HepG2 (cell line): Measurements from ENCODE around the gene LTA. TPM values are rescaled to one million over a fixed set of nuclear protein-coding genes. Genes with fewer than 3 reads are reported as not detected.

Experiments used
- ATAC-seq: fragments of 200-7000 bp; cut with Tn5 transposase; 3 replicates; pipeline ENCODE4 v1.9.1; 2020; ENCODE audit warnings: mild to moderate bottlenecking, moderate library complexity
- BruUV-seq: library from RNA; stranded (reverse); fragments of 400-500 nt; replicated peaks from 2 replicates; lab custom pipeline; 2021; lab: Mats Ljungman, UMichigan
- CTCF ChIA-PET: fragments of 300-600 bp; formaldehyde crosslinking; extraction: SDS; loops from one replicate; lab custom pipeline; 2021; ENCODE audit warnings: low total read pairs, inconsistent platforms, low intra/inter-chr PET ratio; lab: Yijun Ruan, JAX
- POLR2A ChIA-PET: fragments of 350-600 bp; sonication (Branson Sonifier 250); formaldehyde crosslinking; loops from one replicate; lab custom pipeline; 2020; ENCODE audit warnings: antibody characterized with exemption, inconsistent platforms; lab: Yijun Ruan, JAX
- DNase-seq: peaks from one replicate; pipeline ENCODE4 v3.0.0-alpha.2; 2015; ENCODE audit warnings: low spot score
- FAIRE-seq: peaks from 3 replicates; lab custom pipeline; 2011; peaks lifted over from hg19 to GRCh38; lab: Jason Lieb, UNC
- H2AFZ ChIP-seq: one replicate; pipeline ENCODE4 v1.6.1; 2011; ENCODE audit warnings: low read length, inconsistent platforms
- H3K27ac ChIP-seq: fragments of 300-600 bp; 3 replicates; pipeline ENCODE4 v1.8.0; 2011; ENCODE audit warnings: mixed run types, mild to moderate bottlenecking, mixed read lengths, low read length, inconsistent platforms; ENCODE audit not compliant: insufficient read depth; ENCODE audit errors: extremely low read length
- H3K27me3 ChIP-seq, 2 experiments: fragments of 200-600 bp in 1 of 2; 2 replicates in 1 of 2; 3 replicates in 1 of 2; pipeline versions ENCODE4 v1.6.0 to v1.8.0; 2011; ENCODE audit warnings: low read length in 2 of 2, mild to moderate bottlenecking in 2 of 2, moderate library complexity in 2 of 2, inconsistent platforms in 1 of 2; ENCODE audit not compliant: insufficient read depth in 2 of 2, control insufficient read depth in 1 of 2
- H3K36me3 ChIP-seq, 2 experiments: fragments of 200-600 bp in 1 of 2; replicated peaks in 1 of 2; 2 replicates in 1 of 2; 3 replicates in 1 of 2; pipeline versions ENCODE4 v1.5.1 to v1.8.0; 2011; ENCODE audit warnings: low read length in 2 of 2, inconsistent platforms in 1 of 2; ENCODE audit not compliant: insufficient read depth in 2 of 2, control insufficient read depth in 1 of 2
- H3K4me1 ChIP-seq: 2 replicates; pipeline ENCODE4 v1.5.1; 2012; ENCODE audit warnings: low read length, inconsistent platforms; ENCODE audit not compliant: insufficient read depth
- H3K4me2 ChIP-seq: 2 replicates; pipeline ENCODE4 v1.6.0; 2011; ENCODE audit warnings: low read depth, low read length, inconsistent platforms
- H3K4me3 ChIP-seq, 3 experiments: fragments of 200-600 bp in 1 of 3; sonication (generic), shearing (Covaris generic) in 1 of 3; replicated peaks in 1 of 3; 2 replicates each; pipeline ENCODE4 v1.5.1; 2011 to 2016; ENCODE audit warnings: low read length in 3 of 3, inconsistent platforms in 2 of 3, low read depth in 2 of 3, mild to moderate bottlenecking in 2 of 3, control low read depth in 1 of 3, mixed read lengths in 1 of 3; ENCODE audit not compliant: insufficient read depth in 1 of 3
- H3K79me2 ChIP-seq: one replicate; pipeline ENCODE4 v1.6.1; 2011; ENCODE audit warnings: low read length, inconsistent platforms; ENCODE audit not compliant: insufficient read depth
- H3K9ac ChIP-seq: 2 replicates; pipeline ENCODE4 v1.6.0; 2011; ENCODE audit warnings: mild to moderate bottlenecking, low read depth, low read length, inconsistent platforms; ENCODE audit not compliant: insufficient read depth
- H3K9me3 ChIP-seq: 2 replicates; pipeline ENCODE4 v1.5.1; 2012; ENCODE audit warnings: mild to moderate bottlenecking, low read length
- H4K20me1 ChIP-seq: 2 replicates; pipeline ENCODE4 v1.6.0; 2011; ENCODE audit warnings: inconsistent platforms, mild to moderate bottlenecking, low read length, moderate library complexity; ENCODE audit not compliant: insufficient read depth
- AGO2 ChIP-seq: fragments of 200-400 bp; formaldehyde crosslinking; optimal IDR thresholded peaks from 2 replicates; pipeline ENCODE3; 2017; ENCODE audit warnings: mild to moderate bottlenecking, low read depth, low read length, moderate library complexity
- PBX3 ChIP-seq: sonication (generic); formaldehyde crosslinking; IDR thresholded peaks from 2 replicates; pipeline ENCODE4 v1.8.1; 2023; ENCODE audit warnings: missing genetic modification reagents, inconsistent platforms, borderline replicate concordance
- ZBTB40 ChIP-seq, 2 experiments: fragments of 450-650 bp in 1 of 2; sonication (generic) in 1 of 2; formaldehyde crosslinking in 1 of 2; IDR thresholded peaks; 2 replicates each; pipeline versions ENCODE4 v1.6.1 to v1.8.0; 2016 to 2022; ENCODE audit warnings: antibody characterized with exemption in 1 of 2, mild to moderate bottlenecking in 1 of 2, missing genetic modification reagents in 1 of 2
- ZBTB8A ChIP-seq: sonication (generic); formaldehyde crosslinking; IDR thresholded peaks from 2 replicates; pipeline ENCODE4 v1.4.0; 2020; ENCODE audit warnings: mild to moderate bottlenecking, low read depth, missing genetic modification reagents, borderline replicate concordance
- ZHX2 ChIP-seq, 2 experiments: sonication (generic) in 1 of 2; formaldehyde crosslinking in 1 of 2; IDR thresholded peaks; 2 replicates each; pipeline versions ENCODE4 v1.6.1 to v1.9.0; 2014 to 2022; ENCODE audit warnings: antibody characterized with exemption in 1 of 2, borderline replicate concordance in 1 of 2, inconsistent platforms in 1 of 2, low read depth in 1 of 2, missing genetic modification reagents in 1 of 2
- ZNF749 ChIP-seq: sonication (generic); formaldehyde crosslinking; IDR thresholded peaks from 2 replicates; pipeline ENCODE4 v1.8.0; 2022; ENCODE audit warnings: mild to moderate bottlenecking, missing genetic modification reagents, moderate library complexity, borderline replicate concordance
- WGBS: methylation state at CpG from one replicate; pipeline ENCODE4 v1.1.6; 2017; ENCODE audit warnings: low lambda C conversion rate; 5-methylcytosine and 5-hydroxymethylcytosine counted together
- in situ Hi-C: cut with HindIII; loops from 2 replicates; pipeline ENCODE4 v1.10.0; 2017; ENCODE audit warnings: low pct_unique_long_range_greater_than_20kb; ENCODE audit not compliant: extremely low pct_ligation_motif_present
- intact Hi-C: fragments of 100-400 bp; cut with micrococcal nuclease; formaldehyde crosslinking; loops from one replicate; pipeline ENCODE4 v1.10.0; 2022; ENCODE audit not compliant: unreplicated experiment
- polyA plus RNA-seq, 8 experiments: library from polyadenylated mRNA; depleted of rRNA in 3 of 8; stranded (reverse) in 7 of 8; unstranded in 1 of 8; fragments of >200 nt; fragmentation: Illumina TruSeq in 4 of 8; extraction: Trizol in 4 of 8; gene quantifications; 2 replicates each; pipeline versions ENCODE4 v1.2.1 to v1.2.3, GENCODE V29; 2011 to 2016; ENCODE audit warnings: low read depth in 4 of 8, missing spikeins in 1 of 8, mixed read lengths in 1 of 8; ENCODE audit not compliant: insufficient read depth in 1 of 8
- total RNA-seq, 5 experiments: library from RNA; depleted of rRNA; stranded (reverse); fragments of >200 nt; fragmentation: Illumina TruSeq; extraction: Trizol; gene quantifications; 2 replicates each; pipeline ENCODE4 v1.2.3, GENCODE V29; 2016; ENCODE audit warnings: low read depth in 1 of 5

LTA gene
- total and polyA plus RNA-seq, 2 of the 13 experiments (the other 11 are each of a cell fraction or from before 2014, with no cell fraction given), result 0.09 TPM; not detected in 1

GRCh38 chr6:31558318-31558625 lies 13.8 kb upstream of the LTA start:
- Histone ChIP-seq H3K36me3 (peaks cover 21 to 47% of the 10 kb centered on the region in 2 experiments; a peak in 4 of 5 replicates), H3K9me3 (no peaks in the 10 kb centered on the region), H3K4me3 (no peak overlapping the region), H2AFZ (no peak overlapping the region), H3K79me2 (no peaks in the 10 kb centered on the region), H3K27ac (no peak overlapping the region), H3K27me3 (no peaks in the 10 kb centered on the region), H3K9ac (no peak overlapping the region), H3K4me1 (no peaks in the 10 kb centered on the region), H3K4me2 (no peak overlapping the region), H4K20me1 (no peaks in the 10 kb centered on the region)
- in situ Hi-C loops, result no loop called here
- TF ChIP-seq PBX3 (no peak), AGO2 (peak; percentile 65), ZNF749 (CRISPR knock-in tag) (no peak), ZBTB8A (CRISPR knock-in tag) (no peak), ZBTB40 (IDR thresholded peaks at IDR 0.05) (no peak), ZBTB40 (CRISPR knock-in tag; IDR thresholded peaks at IDR 0.05) (no peak), ZHX2 (IDR thresholded peaks at IDR 0.05; ENCODE audit: low read depth) (no peak), ZHX2 (CRISPR knock-in tag; IDR thresholded peaks at IDR 0.05; ENCODE audit: borderline replicate concordance) (no peak)
- ATAC-seq (no peak), DNase-seq (no peak), FAIRE-seq (no peak)
- ChIA-PET POLR2A (no interaction called here), CTCF (no interaction called here)
- intact Hi-C loops, result no loop called here
- 93% methylated on average over 8 of the region's 8 CpGs for WGBS
- BruUV-seq, result no TSS peak
